Retinal pigment epithelial cell (primary cell): ENCODE results near the gene BCL2L12.
A peak's percentile ranks its signal among the peaks of the same experiment; 100 is the strongest.
"Not testable (repeated sequence)": the region's sequence is repeated elsewhere in the genome, so short reads cannot be mapped to it uniquely, and the experiment has no call there.

Source experiments
- DNase-seq: peaks from one replicate; pipeline ENCODE4 v3.0.0-alpha.2; 2010; ENCODE audit warnings: low read depth
- H3K4me3 ChIP-seq: 2 replicates; pipeline ENCODE4 v1.5.1; 2011; ENCODE audit warnings: mild to moderate bottlenecking, low read length, control low read depth, moderate library complexity
- CTCF ChIP-seq: conservative IDR thresholded peaks from 2 replicates; pipeline ENCODE4 v1.5.1; 2011; ENCODE audit warnings: low read depth, low read length, control low read depth, inconsistent platforms

Gene BCL2L12

GRCh38 chr19:49665351-49666119 lies at the start of gene BCL2L12, which contains the start of gene IRF3:
BCL2L12 (plus strand) TSS chr19:49665933; CDS start chr19:49666693, 760 bp downstream.
IRF3 (minus strand) TSS chr19:49665857; CDS start chr19:49664838, 1,019 bp downstream.
- no peak for TF ChIP-seq CTCF
- peak within 1 kb of the TSS; percentile 88 for H3K4me3 ChIP-seq
- peak; percentile 76 for DNase-seq

- no peak overlapping the region for H3K4me3 ChIP-seq
- no peak for DNase-seq
- no peak for TF ChIP-seq CTCF
These were observed 49.2 kb upstream of the BCL2L12 start for GRCh38 chr19:49616532-49616931.

GRCh38 chr19:49616945-49617344 lies 48.8 kb upstream of the BCL2L12 start:
- no peak for TF ChIP-seq CTCF
- H3K4me3 ChIP-seq = no peak overlapping the region

GRCh38 chr19:49617860-49618259 lies 47.9 kb upstream of the BCL2L12 start:
- DNase-seq, H3K4me3 ChIP-seq: not testable (repeated sequence)

More at GRCh38 chr19:49616945-49617344, 48.8 kb upstream of the BCL2L12 start:
- DNase-seq = no peak

GRCh38 chr19:49624967-49625910 lies 40.5 kb upstream of the BCL2L12 start:
- no peak for DNase-seq
- no peak overlapping the region for H3K4me3 ChIP-seq
- TF ChIP-seq CTCF = no peak

GRCh38 chr19:49626226-49626625 lies 39.5 kb upstream of the BCL2L12 start:
- H3K4me3 ChIP-seq = no peak overlapping the region
- no peak for DNase-seq
- no peak for TF ChIP-seq CTCF

- no peak for TF ChIP-seq CTCF
- no peak for DNase-seq
- H3K4me3 ChIP-seq = no peak overlapping the region
These were observed 36.1 kb upstream of the BCL2L12 start for GRCh38 chr19:49629659-49630058.
